Measurements from ENCODE around the gene RBPJL. TPM values are rescaled to one million over a fixed set of nuclear protein-coding genes. Genes with fewer than 3 reads are reported as not detected.

RBPJL gene
- total and polyA plus RNA-seq, 2 of the 13 experiments (the other 11 are each of a cell fraction or from before 2014, with no cell fraction given), result not detected

DNA sequence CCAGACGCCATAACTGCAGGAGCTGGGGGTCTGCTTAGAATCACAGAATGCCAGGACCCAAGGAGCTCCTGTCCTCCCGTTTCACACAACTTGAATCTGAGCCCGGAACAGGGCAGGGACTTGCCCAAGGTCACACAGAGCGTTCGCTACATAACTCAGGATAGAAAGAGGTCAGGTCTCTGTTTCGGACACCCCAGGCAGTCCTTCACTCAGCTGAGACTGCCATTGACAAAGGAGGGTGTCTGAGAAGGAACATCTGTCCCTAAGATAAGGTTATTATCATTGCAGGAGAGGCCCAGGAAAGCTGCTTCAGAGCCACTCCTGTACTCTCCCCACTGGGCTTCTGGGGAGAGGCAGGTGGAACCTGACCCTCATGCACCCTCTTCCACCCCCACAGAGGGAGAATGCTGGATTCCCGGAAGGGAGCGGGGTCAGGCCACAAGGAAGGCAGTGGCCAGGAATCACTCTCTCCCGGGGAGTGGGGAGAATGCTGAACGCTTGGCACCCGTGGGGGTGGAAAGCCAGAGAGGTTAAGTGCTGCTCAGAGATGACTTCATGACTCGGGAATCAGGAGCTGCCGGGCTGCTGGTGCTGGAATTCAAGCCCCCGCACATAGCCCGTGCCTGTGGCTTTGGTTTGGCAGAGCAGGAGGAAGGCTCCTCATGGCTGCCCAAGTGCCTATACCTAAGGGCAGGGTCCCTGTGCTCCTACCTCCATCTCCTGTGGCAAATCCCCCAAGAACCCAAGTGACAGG, 30.9 kb downstream of the RBPJL start (continued):
- TF ChIP-seq KMT2A (CRISPR knock-in tag; IDR thresholded peaks at IDR 0.05) (no peak), ZFP36L1 (CRISPR knock-in tag; IDR thresholded peaks at IDR 0.05) (no peak; the same call in 1 of the 2 replicates), ZNF333 (CRISPR knock-in tag; IDR thresholded peaks at IDR 0.05; ENCODE audit: borderline replicate concordance) (no peak; the same call in 1 of the 2 replicates), ZNF282 (IDR thresholded peaks at IDR 0.05; ENCODE audit: partially characterized antibody) (no peak), POLR2AphosphoS5 (IDR thresholded peaks at IDR 0.05; ENCODE audit: low read depth, low read length) (no peak), JUND (CRISPR knock-in tag; IDR thresholded peaks at IDR 0.05) (peak; percentile 56; the same call in 1 of the 2 replicates), CBX2 (IDR thresholded peaks at IDR 0.05; ENCODE audit: low read depth, low read length) (no peak), CBX2 (CRISPR knock-in tag; IDR thresholded peaks at IDR 0.05; ENCODE audit: low read depth) (no peak), ZNF143 (CRISPR knock-in tag; IDR thresholded peaks at IDR 0.05) (no peak), SCMH1 (CRISPR knock-in tag; IDR thresholded peaks at IDR 0.05; ENCODE audit: borderline replicate concordance) (no peak), HES4 (CRISPR knock-in tag; IDR thresholded peaks at IDR 0.05; ENCODE audit: borderline replicate concordance) (no peak), ZNF160 (CRISPR knock-in tag; IDR thresholded peaks at IDR 0.05) (no peak), SP5 (CRISPR knock-in tag; IDR thresholded peaks at IDR 0.05; ENCODE audit: borderline replicate concordance, low read depth) (0 out of 2 replicates have a peak, but pooled peaks have one; percentile 18), ZNF232 (CRISPR knock-in tag; IDR thresholded peaks at IDR 0.05; ENCODE audit: borderline replicate concordance) (no peak)
- TF ChIP-seq, protein P1, sequence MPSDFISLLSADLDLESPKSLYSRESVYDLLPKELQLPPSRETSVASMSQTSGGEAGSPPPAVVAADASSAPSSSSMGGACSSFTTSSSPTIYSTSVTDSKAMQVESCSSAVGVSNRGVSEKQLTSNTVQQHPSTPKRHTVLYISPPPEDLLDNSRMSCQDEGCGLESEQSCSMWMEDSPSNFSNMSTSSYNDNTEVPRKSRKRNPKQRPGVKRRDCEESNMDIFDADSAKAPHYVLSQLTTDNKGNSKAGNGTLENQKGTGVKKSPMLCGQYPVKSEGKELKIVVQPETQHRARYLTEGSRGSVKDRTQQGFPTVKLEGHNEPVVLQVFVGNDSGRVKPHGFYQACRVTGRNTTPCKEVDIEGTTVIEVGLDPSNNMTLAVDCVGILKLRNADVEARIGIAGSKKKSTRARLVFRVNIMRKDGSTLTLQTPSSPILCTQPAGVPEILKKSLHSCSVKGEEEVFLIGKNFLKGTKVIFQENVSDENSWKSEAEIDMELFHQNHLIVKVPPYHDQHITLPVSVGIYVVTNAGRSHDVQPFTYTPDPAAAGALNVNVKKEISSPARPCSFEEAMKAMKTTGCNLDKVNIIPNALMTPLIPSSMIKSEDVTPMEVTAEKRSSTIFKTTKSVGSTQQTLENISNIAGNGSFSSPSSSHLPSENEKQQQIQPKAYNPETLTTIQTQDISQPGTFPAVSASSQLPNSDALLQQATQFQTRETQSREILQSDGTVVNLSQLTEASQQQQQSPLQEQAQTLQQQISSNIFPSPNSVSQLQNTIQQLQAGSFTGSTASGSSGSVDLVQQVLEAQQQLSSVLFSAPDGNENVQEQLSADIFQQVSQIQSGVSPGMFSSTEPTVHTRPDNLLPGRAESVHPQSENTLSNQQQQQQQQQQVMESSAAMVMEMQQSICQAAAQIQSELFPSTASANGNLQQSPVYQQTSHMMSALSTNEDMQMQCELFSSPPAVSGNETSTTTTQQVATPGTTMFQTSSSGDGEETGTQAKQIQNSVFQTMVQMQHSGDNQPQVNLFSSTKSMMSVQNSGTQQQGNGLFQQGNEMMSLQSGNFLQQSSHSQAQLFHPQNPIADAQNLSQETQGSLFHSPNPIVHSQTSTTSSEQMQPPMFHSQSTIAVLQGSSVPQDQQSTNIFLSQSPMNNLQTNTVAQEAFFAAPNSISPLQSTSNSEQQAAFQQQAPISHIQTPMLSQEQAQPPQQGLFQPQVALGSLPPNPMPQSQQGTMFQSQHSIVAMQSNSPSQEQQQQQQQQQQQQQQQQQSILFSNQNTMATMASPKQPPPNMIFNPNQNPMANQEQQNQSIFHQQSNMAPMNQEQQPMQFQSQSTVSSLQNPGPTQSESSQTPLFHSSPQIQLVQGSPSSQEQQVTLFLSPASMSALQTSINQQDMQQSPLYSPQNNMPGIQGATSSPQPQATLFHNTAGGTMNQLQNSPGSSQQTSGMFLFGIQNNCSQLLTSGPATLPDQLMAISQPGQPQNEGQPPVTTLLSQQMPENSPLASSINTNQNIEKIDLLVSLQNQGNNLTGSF (CRISPR knock-in tag; IDR thresholded peaks at IDR 0.05), result no peak
- TF ChIP-seq, protein P2, sequence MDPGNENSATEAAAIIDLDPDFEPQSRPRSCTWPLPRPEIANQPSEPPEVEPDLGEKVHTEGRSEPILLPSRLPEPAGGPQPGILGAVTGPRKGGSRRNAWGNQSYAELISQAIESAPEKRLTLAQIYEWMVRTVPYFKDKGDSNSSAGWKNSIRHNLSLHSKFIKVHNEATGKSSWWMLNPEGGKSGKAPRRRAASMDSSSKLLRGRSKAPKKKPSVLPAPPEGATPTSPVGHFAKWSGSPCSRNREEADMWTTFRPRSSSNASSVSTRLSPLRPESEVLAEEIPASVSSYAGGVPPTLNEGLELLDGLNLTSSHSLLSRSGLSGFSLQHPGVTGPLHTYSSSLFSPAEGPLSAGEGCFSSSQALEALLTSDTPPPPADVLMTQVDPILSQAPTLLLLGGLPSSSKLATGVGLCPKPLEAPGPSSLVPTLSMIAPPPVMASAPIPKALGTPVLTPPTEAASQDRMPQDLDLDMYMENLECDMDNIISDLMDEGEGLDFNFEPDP (CRISPR knock-in tag; conservative IDR thresholded peaks at IDR 0.05), result no peak
- TF ChIP-seq, protein P3, sequence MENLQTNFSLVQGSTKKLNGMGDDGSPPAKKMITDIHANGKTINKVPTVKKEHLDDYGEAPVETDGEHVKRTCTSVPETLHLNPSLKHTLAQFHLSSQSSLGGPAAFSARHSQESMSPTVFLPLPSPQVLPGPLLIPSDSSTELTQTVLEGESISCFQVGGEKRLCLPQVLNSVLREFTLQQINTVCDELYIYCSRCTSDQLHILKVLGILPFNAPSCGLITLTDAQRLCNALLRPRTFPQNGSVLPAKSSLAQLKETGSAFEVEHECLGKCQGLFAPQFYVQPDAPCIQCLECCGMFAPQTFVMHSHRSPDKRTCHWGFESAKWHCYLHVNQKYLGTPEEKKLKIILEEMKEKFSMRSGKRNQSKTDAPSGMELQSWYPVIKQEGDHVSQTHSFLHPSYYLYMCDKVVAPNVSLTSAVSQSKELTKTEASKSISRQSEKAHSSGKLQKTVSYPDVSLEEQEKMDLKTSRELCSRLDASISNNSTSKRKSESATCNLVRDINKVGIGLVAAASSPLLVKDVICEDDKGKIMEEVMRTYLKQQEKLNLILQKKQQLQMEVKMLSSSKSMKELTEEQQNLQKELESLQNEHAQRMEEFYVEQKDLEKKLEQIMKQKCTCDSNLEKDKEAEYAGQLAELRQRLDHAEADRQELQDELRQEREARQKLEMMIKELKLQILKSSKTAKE (CRISPR knock-in tag; IDR thresholded peaks at IDR 0.05; ENCODE audit: borderline replicate concordance), result no peak
- TF ChIP-seq, protein P4, sequence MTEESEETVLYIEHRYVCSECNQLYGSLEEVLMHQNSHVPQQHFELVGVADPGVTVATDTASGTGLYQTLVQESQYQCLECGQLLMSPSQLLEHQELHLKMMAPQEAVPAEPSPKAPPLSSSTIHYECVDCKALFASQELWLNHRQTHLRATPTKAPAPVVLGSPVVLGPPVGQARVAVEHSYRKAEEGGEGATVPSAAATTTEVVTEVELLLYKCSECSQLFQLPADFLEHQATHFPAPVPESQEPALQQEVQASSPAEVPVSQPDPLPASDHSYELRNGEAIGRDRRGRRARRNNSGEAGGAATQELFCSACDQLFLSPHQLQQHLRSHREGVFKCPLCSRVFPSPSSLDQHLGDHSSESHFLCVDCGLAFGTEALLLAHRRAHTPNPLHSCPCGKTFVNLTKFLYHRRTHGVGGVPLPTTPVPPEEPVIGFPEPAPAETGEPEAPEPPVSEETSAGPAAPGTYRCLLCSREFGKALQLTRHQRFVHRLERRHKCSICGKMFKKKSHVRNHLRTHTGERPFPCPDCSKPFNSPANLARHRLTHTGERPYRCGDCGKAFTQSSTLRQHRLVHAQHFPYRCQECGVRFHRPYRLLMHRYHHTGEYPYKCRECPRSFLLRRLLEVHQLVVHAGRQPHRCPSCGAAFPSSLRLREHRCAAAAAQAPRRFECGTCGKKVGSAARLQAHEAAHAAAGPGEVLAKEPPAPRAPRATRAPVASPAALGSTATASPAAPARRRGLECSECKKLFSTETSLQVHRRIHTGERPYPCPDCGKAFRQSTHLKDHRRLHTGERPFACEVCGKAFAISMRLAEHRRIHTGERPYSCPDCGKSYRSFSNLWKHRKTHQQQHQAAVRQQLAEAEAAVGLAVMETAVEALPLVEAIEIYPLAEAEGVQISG (CRISPR knock-in tag; IDR thresholded peaks at IDR 0.05), result no peak; the same call in 1 of the 2 replicates

Data from HepG2 (cell line).